ENCODE measurements around the gene THADA.

DNA sequence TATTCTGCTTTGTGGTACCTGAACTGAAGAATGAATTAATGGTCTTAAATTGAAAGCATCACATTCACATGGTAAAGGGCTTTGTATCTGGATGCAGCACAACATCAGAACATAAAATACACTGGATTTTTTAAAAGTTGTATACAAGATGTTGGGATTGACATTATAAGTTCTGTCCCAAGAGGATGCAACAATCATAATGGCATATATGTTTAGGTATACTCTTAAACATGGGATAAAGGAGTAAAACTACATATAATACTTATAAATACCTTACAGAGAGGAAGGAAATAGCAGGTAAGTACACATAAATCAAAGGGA is 171.9 kb downstream of the THADA start:
- TF ChIP-seq, protein P1, sequence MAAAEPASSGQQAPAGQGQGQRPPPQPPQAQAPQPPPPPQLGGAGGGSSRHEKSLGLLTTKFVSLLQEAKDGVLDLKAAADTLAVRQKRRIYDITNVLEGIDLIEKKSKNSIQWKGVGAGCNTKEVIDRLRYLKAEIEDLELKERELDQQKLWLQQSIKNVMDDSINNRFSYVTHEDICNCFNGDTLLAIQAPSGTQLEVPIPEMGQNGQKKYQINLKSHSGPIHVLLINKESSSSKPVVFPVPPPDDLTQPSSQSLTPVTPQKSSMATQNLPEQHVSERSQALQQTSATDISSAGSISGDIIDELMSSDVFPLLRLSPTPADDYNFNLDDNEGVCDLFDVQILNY (CRISPR knock-in tag; IDR thresholded peaks at IDR 0.05): no peak
- TF ChIP-seq, protein P2, sequence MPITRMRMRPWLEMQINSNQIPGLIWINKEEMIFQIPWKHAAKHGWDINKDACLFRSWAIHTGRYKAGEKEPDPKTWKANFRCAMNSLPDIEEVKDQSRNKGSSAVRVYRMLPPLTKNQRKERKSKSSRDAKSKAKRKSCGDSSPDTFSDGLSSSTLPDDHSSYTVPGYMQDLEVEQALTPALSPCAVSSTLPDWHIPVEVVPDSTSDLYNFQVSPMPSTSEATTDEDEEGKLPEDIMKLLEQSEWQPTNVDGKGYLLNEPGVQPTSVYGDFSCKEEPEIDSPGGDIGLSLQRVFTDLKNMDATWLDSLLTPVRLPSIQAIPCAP (CRISPR knock-in tag; IDR thresholded peaks at IDR 0.05): no peak
- TF ChIP-seq ZNF396 (CRISPR knock-in tag; IDR thresholded peaks at IDR 0.05; ENCODE audit: borderline replicate concordance) (no peak), CTCF (IDR thresholded peaks at IDR 0.05) (no peak), JUN (CRISPR knock-in tag; IDR thresholded peaks at IDR 0.05) (no peak), NFYB (CRISPR knock-in tag; conservative IDR thresholded peaks at IDR 0.05; ENCODE audit: low read depth) (no peak), NR3C1 (CRISPR knock-in tag; conservative IDR thresholded peaks at IDR 0.05; ENCODE audit: low read depth) (no peak), ZNF138 (CRISPR knock-in tag; conservative IDR thresholded peaks at IDR 0.05) (no peak), SP1 (CRISPR knock-in tag; conservative IDR thresholded peaks at IDR 0.05) (no peak), ESRRA (CRISPR knock-in tag; IDR thresholded peaks at IDR 0.05; ENCODE audit: borderline replicate concordance) (no peak), ZNF219 (CRISPR knock-in tag; IDR thresholded peaks at IDR 0.05; ENCODE audit: borderline replicate concordance) (no peak)
- TF ChIP-seq, protein P3, sequence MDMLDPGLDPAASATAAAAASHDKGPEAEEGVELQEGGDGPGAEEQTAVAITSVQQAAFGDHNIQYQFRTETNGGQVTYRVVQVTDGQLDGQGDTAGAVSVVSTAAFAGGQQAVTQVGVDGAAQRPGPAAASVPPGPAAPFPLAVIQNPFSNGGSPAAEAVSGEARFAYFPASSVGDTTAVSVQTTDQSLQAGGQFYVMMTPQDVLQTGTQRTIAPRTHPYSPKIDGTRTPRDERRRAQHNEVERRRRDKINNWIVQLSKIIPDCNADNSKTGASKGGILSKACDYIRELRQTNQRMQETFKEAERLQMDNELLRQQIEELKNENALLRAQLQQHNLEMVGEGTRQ (CRISPR knock-in tag; IDR thresholded peaks at IDR 0.05): no peak
